Measurements from ENCODE around the gene SLC6A13.
"Not testable (repeated sequence)": the region's sequence is repeated elsewhere in the genome, so short reads cannot be mapped to it uniquely, and the experiment has no call there.

Gene SLC6A13

GRCh38 chr12:262817-263216 is at the start of gene SLC6A13:
SLC6A13 (minus strand) TSS chr12:262836; CDS start chr12:260052, 2,784 bp downstream.
- peaks cover 16 to 35% of the 10 kb centered on the region in 2 donors for H3K27me3 Mint-ChIP-seq
- peaks cover 3% of the 10 kb centered on the region in 2 donors for H3K36me3 Mint-ChIP-seq
- DNase-seq (no peak), ATAC-seq (replicated peaks) (no peak)
- no peak within 1 kb of the TSS for H3K27ac Mint-ChIP-seq
- no peaks in the 10 kb centered on the region for H3K4me1 Mint-ChIP-seq
- no peaks in the 10 kb centered on the region for H3K9me3 Mint-ChIP-seq
- no peak within 1 kb of the TSS for H3K4me3 Mint-ChIP-seq

- DNase-seq (no peak), ATAC-seq (replicated peaks) (no peak)
- no peaks in the 10 kb centered on the region for H3K9me3 Mint-ChIP-seq
- no peak overlapping the region for H3K4me3 Mint-ChIP-seq
- no peaks in the 10 kb centered on the region for H3K4me1 Mint-ChIP-seq
- H3K27ac Mint-ChIP-seq: no peak overlapping the region
- peaks cover 49 to 60% of the 10 kb centered on the region in 2 donors for H3K36me3 Mint-ChIP-seq
- H3K27me3 Mint-ChIP-seq: no peaks in the 10 kb centered on the region
Measured at GRCh38 chr12:308511-308910, 45.9 kb upstream of the SLC6A13 start.

GRCh38 chr12:307406-307805 is 44.8 kb upstream of the SLC6A13 start:
- ATAC-seq (replicated peaks) (no peak), DNase-seq (no peak)
- H3K36me3 Mint-ChIP-seq: peaks cover 53 to 68% of the 10 kb centered on the region in 2 donors
- H3K27ac Mint-ChIP-seq: no peak overlapping the region
- no peak overlapping the region for H3K4me3 Mint-ChIP-seq
- H3K4me1 Mint-ChIP-seq: peaks cover 1 to 9% of the 10 kb centered on the region in 2 donors
- no peaks in the 10 kb centered on the region for H3K27me3 Mint-ChIP-seq
- H3K9me3 Mint-ChIP-seq: peaks cover 4 to 5% of the 10 kb centered on the region in 2 donors

GRCh38 chr12:304805-305204 is 42.2 kb upstream of the SLC6A13 start:
- Mint-ChIP-seq H3K27me3 (no peaks in the 10 kb centered on the region), H3K27ac (no peak overlapping the region), H3K36me3 (peaks cover 73 to 79% of the 10 kb centered on the region in 2 donors), H3K4me3 (no peak overlapping the region), H3K4me1 (peaks cover 13 to 34% of the 10 kb centered on the region in 2 donors), H3K9me3 (peaks cover 17 to 19% of the 10 kb centered on the region in 2 donors)
- DNase-seq: no peak
- ATAC-seq (replicated peaks): no peak

- not testable (repeated sequence) for H3K4me3 Mint-ChIP-seq; H3K27me3 Mint-ChIP-seq; H3K27ac Mint-ChIP-seq; DNase-seq; ATAC-seq (replicated peaks)
- H3K9me3 Mint-ChIP-seq: peaks cover 21 to 29% of the 10 kb centered on the region in 2 donors
- peaks cover 18 to 43% of the 10 kb centered on the region in 2 donors for H3K4me1 Mint-ChIP-seq
- H3K36me3 Mint-ChIP-seq: peaks cover 80 to 85% of the 10 kb centered on the region in 2 donors
Measured at GRCh38 chr12:302766-303165, 40.1 kb upstream of the SLC6A13 start.

GRCh38 chr12:300166-300565 is 37.5 kb upstream of the SLC6A13 start:
- peak overlapping the region; percentile 48 for H3K27ac Mint-ChIP-seq
- peaks cover 21 to 29% of the 10 kb centered on the region in 2 donors for H3K9me3 Mint-ChIP-seq
- H3K4me1 Mint-ChIP-seq: peaks cover 18 to 43% of the 10 kb centered on the region in 2 donors
- not testable (repeated sequence) for H3K27me3 Mint-ChIP-seq; H3K4me3 Mint-ChIP-seq; ATAC-seq (replicated peaks); DNase-seq
- H3K36me3 Mint-ChIP-seq: peaks cover 68 to 74% of the 10 kb centered on the region in 2 donors

- not testable (repeated sequence) for DNase-seq; H3K4me3 Mint-ChIP-seq; H3K27ac Mint-ChIP-seq; H3K27me3 Mint-ChIP-seq; ATAC-seq (replicated peaks)
- Mint-ChIP-seq H3K4me1 (peaks cover 20 to 43% of the 10 kb centered on the region in 2 donors), H3K9me3 (peaks cover 21 to 29% of the 10 kb centered on the region in 2 donors), H3K36me3 (peaks cover 71 to 77% of the 10 kb centered on the region in 2 donors)
Measured at GRCh38 chr12:299511-299910, 36.9 kb upstream of the SLC6A13 start.

- Mint-ChIP-seq H3K4me1 (peaks cover 20 to 41% of the 10 kb centered on the region in 2 donors), H3K9me3 (peaks cover 21 to 29% of the 10 kb centered on the region in 2 donors), H3K36me3 (peaks cover 62 to 74% of the 10 kb centered on the region in 2 donors)
- H3K27me3 Mint-ChIP-seq; H3K27ac Mint-ChIP-seq; DNase-seq; H3K4me3 Mint-ChIP-seq; ATAC-seq (replicated peaks): not testable (repeated sequence)
Measured at GRCh38 chr12:298059-298458, 35.4 kb upstream of the SLC6A13 start.

- H3K27ac Mint-ChIP-seq: no peak overlapping the region
Measured at GRCh38 chr12:295132-295531, 32.5 kb upstream of the SLC6A13 start.

GRCh38 chr12:293199-293598 is 30.6 kb upstream of the SLC6A13 start:
- Mint-ChIP-seq H3K27ac (no peak overlapping the region), H3K36me3 (peaks cover 29 to 50% of the 10 kb centered on the region in 2 donors), H3K4me3 (no peak overlapping the region)

More at GRCh38 chr12:295132-295531, 32.5 kb upstream of the SLC6A13 start:
- peaks cover 45 to 62% of the 10 kb centered on the region in 2 donors for H3K36me3 Mint-ChIP-seq
- H3K4me3 Mint-ChIP-seq: no peak overlapping the region
- H3K4me1 Mint-ChIP-seq: peaks cover 12 to 19% of the 10 kb centered on the region in 2 donors
- peaks cover 6 to 14% of the 10 kb centered on the region in 2 donors for H3K9me3 Mint-ChIP-seq
- H3K27me3 Mint-ChIP-seq: no peaks in the 10 kb centered on the region
- DNase-seq: no peak
- no peak for ATAC-seq (replicated peaks)

GRCh38 chr12:292186-292585 is 29.6 kb upstream of the SLC6A13 start:
- Mint-ChIP-seq H3K36me3 (peaks cover 32 to 57% of the 10 kb centered on the region in 2 donors), H3K9me3 (no peaks in the 10 kb centered on the region), H3K4me3 (no peak overlapping the region), H3K27ac (no peak overlapping the region), H3K4me1 (peaks cover 6 to 7% of the 10 kb centered on the region in 2 donors), H3K27me3 (no peaks in the 10 kb centered on the region)
- ATAC-seq (replicated peaks) (no peak), DNase-seq (no peak)

More at GRCh38 chr12:293199-293598, 30.6 kb upstream of the SLC6A13 start:
- Mint-ChIP-seq H3K27me3 (no peaks in the 10 kb centered on the region), H3K9me3 (no peaks in the 10 kb centered on the region), H3K4me1 (peaks cover 6 to 7% of the 10 kb centered on the region in 2 donors)
- ATAC-seq (replicated peaks) (no peak), DNase-seq (no peak)

GRCh38 chr12:291153-291723 is 28.6 kb upstream of the SLC6A13 start:
- no peak overlapping the region for H3K27ac Mint-ChIP-seq
- H3K36me3 Mint-ChIP-seq: peaks cover 38 to 64% of the 10 kb centered on the region in 2 donors
- ATAC-seq (replicated peaks): no peak
- H3K4me3 Mint-ChIP-seq: no peak overlapping the region
- no peak for DNase-seq
- no peaks in the 10 kb centered on the region for H3K27me3 Mint-ChIP-seq
- H3K9me3 Mint-ChIP-seq: no peaks in the 10 kb centered on the region
- H3K4me1 Mint-ChIP-seq: peaks cover 7 to 8% of the 10 kb centered on the region in 2 donors

GRCh38 chr12:288687-289086 is 26.1 kb upstream of the SLC6A13 start:
- Mint-ChIP-seq H3K4me3 (no peak overlapping the region), H3K27me3 (no peaks in the 10 kb centered on the region), H3K9me3 (no peaks in the 10 kb centered on the region), H3K36me3 (peaks cover 37 to 67% of the 10 kb centered on the region in 2 donors), H3K27ac (no peak overlapping the region), H3K4me1 (peaks cover 8 to 11% of the 10 kb centered on the region in 2 donors)
- ATAC-seq (replicated peaks): no peak
- no peak for DNase-seq

- H3K9me3 Mint-ChIP-seq: no peaks in the 10 kb centered on the region
- peaks cover 5 to 6% of the 10 kb centered on the region in 2 donors for H3K4me1 Mint-ChIP-seq
- no peak overlapping the region for H3K4me3 Mint-ChIP-seq
- H3K27me3 Mint-ChIP-seq: no peaks in the 10 kb centered on the region
- H3K27ac Mint-ChIP-seq: no peak overlapping the region
- peaks cover 28 to 62% of the 10 kb centered on the region in 2 donors for H3K36me3 Mint-ChIP-seq
- ATAC-seq (replicated peaks): no peak
- DNase-seq: no peak
Measured at GRCh38 chr12:286531-287300, 24.1 kb upstream of the SLC6A13 start.
